Colon (tissue), 2 donors: ENCODE data around the gene ASTN2.

Experiments used
- FAIRE-seq: peaks from 2 replicates; lab custom pipeline; 2012; peaks lifted over from hg19 to GRCh38; lab: Jason Lieb, UNC
- donor health status: control.
- donor health status: control.

ASTN2 gene

GRCh38 chr9:117249799-117250198 is 165.1 kb downstream of the ASTN2 start:
- no peak for FAIRE-seq

- no peak for FAIRE-seq
These were observed 167.6 kb downstream of the ASTN2 start for GRCh38 chr9:117247266-117247665.

GRCh38 chr9:117245175-117245829 is 169.6 kb downstream of the ASTN2 start:
- FAIRE-seq = no peak

- FAIRE-seq = no peak
These were observed 172.8 kb downstream of the ASTN2 start for GRCh38 chr9:117242082-117242481.

- FAIRE-seq = no peak
These were observed 175.4 kb downstream of the ASTN2 start for GRCh38 chr9:117239428-117239827.

GRCh38 chr9:117234103-117234502 is 180.8 kb downstream of the ASTN2 start:
- no peak for FAIRE-seq

GRCh38 chr9:117233016-117233415 is 181.8 kb downstream of the ASTN2 start:
- FAIRE-seq = no peak

- no peak for FAIRE-seq
These were observed 182.6 kb downstream of the ASTN2 start for GRCh38 chr9:117232281-117232680.

- FAIRE-seq = no peak
These were observed 183.8 kb downstream of the ASTN2 start for GRCh38 chr9:117231012-117231411.

- no peak for FAIRE-seq
These were observed 190.2 kb downstream of the ASTN2 start for GRCh38 chr9:117224695-117225094.

- no peak for FAIRE-seq
These were observed 195.9 kb downstream of the ASTN2 start for GRCh38 chr9:117218951-117219350.

GRCh38 chr9:117214416-117214815 is 200.4 kb downstream of the ASTN2 start:
- FAIRE-seq = no peak

GRCh38 chr9:117211280-117211679 is 203.6 kb downstream of the ASTN2 start:
- FAIRE-seq = no peak

GRCh38 chr9:117205806-117206205 is 209.1 kb downstream of the ASTN2 start:
- FAIRE-seq = no peak

GRCh38 chr9:117204971-117205370 is 209.9 kb downstream of the ASTN2 start:
- no peak for FAIRE-seq

- FAIRE-seq = no peak
These were observed 223.2 kb downstream of the ASTN2 start for GRCh38 chr9:117191504-117192261.

- FAIRE-seq = no peak
These were observed 225.7 kb downstream of the ASTN2 start for GRCh38 chr9:117189121-117189520.

GRCh38 chr9:117188394-117188793 is 226.5 kb downstream of the ASTN2 start:
- no peak for FAIRE-seq

GRCh38 chr9:117187498-117187897 is 227.4 kb downstream of the ASTN2 start:
- FAIRE-seq = no peak

- FAIRE-seq = no peak
These were observed 230.7 kb downstream of the ASTN2 start for GRCh38 chr9:117184173-117184572.

- no peak for FAIRE-seq
These were observed 232.8 kb downstream of the ASTN2 start for GRCh38 chr9:117182046-117182445.

GRCh38 chr9:117180896-117181445 is 233.9 kb downstream of the ASTN2 start:
- no peak for FAIRE-seq

- no peak for FAIRE-seq
These were observed 236.1 kb downstream of the ASTN2 start for GRCh38 chr9:117178596-117179375.
